CD4-positive, alpha-beta T cell treated with Interleukin-15 for 4 hours (primary cell): ENCODE measurements around the gene SCMH1.
"Not testable (repeated sequence)": the region's sequence is repeated elsewhere in the genome, so short reads cannot be mapped to it uniquely, and the experiment has no call there.

Experiments
- DNase-seq: peaks from one replicate; pipeline ENCODE4 v3.0.0-alpha.2; 2020; ENCODE audit warnings: low spot score

Gene SCMH1

DNA sequence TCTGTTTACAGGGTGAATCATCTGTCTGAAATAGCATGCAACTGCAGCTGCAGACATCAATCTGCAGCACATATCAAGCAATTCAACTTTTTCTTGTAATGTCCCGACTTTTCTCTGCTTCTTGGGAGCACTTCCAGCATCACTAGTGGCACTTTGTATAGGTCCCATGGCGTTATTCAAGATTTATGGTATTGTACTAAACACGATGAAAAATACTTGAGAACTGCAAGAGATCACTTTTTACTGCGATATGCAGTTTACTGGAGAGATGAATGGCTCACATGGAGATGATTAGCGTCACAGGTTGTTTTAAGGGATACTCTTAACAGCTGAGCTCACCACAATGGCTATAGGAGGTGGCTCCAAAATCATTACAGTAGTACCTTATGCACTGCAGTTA, 7.2 kb upstream of the SCMH1 start:
- no peak for DNase-seq

DNA sequence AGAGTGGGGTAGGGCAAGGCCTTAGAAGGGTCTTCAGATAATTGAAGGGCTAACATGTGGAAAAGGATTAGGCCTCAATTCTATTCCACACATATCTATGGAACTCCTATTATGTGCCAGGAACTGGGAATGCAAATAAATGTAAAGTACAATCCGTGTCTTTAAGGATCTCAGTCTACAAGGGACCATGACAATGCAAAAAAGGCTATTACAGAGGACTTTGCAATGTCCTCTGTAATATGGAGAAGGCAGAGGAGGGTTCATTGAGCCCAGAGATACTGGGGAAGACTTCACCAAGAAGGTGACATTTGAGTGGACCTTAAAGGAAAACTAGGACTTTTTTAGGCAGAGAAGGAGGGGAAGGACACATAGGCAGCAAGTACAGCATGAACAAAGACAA, 4.5 kb upstream of the SCMH1 start:
- DNase-seq = no peak

DNA sequence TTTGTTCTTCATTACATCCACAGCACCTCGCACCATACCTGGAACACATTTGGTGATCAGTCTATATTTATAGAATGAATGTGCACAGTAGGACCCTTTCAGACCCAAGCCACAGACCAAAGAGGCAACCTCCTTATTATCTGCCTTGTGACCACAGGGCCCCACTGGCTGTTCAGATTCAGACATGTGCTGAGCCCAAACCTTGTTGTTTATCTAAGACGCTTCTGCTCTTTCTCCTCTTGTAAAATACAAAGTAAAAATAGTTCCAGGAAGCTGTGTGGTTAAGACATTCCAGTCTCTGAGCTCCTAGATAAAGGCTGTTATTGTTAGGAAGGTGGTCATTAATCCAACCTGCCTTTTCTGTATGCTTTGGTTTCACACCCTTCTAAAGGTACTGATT, 3.6 kb upstream of the SCMH1 start:
- no peak for DNase-seq

DNA sequence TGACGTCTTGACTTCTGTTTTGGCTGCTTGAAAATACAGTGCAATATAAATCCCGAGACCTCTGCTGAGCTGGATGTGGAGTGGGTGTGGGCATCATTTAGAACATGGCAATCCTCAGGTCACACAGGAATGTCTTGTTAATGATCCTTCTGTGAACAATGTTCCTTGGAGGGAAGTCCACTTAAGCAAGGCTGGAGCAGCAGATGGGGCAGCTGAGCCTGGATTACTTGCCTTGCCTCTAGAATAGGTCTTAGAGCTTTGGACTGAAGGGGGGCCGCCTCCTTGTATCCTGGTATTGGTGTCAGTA, 926 bp upstream of the SCMH1 start:
- no peak for DNase-seq

DNA sequence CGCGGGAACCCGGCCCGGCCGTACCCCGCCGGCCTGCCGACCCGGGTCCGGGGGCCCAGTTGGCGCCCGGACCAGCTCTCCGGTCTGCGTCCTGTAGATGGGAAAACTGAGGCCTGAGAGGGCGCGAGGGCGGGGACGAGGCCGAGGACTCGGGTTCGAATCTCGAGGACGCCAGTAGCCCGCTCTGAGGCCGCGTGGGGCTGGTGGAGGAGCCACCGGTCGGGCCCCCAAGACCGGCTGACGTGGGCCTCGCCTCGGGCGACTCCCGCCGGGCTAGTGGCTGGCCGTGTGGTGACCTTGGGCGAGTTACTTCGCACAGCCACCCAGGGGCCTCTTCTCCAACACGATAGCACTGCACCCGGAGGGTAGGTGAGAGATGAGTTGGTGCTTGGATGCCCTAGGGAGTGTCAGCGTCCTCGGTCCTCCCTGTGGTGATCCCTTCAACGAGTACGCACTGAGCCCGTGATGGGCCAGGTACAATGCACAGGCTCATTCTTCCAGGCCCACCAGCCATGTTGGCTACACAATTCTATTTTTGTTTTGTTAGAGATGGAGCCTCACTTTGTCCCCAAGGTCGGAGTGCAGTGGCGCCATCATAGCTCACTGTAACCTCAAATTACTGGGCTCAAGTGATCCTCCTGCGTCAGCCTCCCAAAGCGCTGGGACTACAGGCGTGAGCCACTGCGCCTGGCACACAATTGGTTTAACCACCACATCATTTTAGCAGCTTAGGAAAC, 404 bp upstream of the SCMH1 start:
- no peak for DNase-seq

DNA sequence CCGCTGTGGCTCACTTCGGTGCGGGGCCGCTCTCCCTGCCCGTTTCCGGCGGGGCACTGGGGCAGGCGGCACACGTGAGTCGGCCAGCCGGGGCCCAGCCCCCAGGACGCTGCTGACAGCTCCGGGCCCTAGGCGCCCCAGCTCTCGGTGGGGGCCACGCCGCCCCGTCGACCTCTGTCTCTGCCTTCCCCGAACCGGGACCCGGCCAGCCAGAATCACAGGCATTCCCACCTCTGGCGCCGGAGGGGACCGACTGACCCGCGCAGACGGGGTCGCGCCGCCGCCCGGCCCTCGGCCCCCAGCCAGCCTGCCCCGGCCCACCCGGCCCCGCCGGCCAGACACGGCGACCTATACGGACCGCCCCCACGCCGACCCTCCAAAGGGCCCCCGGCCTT, 755 bp downstream of the SCMH1 start:
- DNase-seq = peak; percentile 25

DNA sequence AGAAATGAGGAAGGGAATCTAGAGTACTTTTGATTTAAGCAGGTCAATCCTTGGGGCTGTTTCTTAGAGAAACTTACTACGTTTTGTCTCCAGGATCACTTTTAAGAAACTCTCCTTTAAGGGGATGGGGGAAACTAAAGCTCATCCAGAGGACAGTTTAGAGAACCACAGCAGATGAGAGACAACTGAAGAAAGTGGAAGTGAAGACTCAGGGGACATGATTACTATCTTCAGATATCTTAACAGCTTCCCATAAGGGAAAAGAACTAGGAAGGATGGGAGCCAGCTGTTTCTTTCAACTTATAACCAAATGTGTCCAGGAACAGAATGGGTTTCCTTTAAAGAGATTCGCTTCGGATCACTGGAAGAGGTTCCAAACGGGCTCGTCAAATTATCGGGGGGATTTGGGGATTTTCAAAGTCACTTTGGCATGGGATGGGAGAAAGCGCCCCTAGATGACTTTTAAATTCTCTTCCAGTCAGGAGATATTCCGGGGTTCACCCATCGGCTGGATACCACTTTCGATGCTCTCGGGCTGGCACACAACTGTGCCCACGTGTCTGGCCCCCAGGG, 1.2 kb downstream of the SCMH1 start:
- no peak for DNase-seq

DNA sequence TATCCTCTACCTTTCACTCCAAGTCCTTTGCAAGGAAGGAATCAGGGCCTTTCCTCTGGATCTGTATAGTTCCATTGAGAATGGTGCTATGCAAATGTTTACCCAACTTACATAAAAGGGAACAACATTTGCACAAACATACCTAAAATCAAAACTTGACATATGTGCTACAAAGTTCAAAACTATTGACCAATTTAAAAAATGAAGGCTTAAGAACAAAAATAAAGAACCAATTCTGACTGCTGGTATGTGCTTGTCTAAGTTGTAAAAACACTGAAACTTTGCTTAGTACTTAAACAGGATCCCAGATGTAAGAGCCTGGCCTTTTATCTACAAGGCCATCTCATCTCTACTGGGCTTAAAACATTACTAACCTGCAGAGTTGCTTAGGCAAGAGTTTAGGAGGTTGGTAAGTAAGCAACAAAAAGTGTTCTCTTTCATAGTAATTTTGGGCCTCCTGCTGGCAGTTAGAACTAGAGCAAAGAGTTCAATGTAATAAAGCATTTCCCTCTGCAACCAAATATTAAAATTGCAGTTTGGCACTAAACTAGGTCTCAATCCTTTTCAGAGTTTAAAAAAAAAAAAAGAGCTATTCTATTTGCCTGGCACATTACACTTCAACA, 2.0 kb downstream of the SCMH1 start:
- peak; percentile 29 for DNase-seq

DNA sequence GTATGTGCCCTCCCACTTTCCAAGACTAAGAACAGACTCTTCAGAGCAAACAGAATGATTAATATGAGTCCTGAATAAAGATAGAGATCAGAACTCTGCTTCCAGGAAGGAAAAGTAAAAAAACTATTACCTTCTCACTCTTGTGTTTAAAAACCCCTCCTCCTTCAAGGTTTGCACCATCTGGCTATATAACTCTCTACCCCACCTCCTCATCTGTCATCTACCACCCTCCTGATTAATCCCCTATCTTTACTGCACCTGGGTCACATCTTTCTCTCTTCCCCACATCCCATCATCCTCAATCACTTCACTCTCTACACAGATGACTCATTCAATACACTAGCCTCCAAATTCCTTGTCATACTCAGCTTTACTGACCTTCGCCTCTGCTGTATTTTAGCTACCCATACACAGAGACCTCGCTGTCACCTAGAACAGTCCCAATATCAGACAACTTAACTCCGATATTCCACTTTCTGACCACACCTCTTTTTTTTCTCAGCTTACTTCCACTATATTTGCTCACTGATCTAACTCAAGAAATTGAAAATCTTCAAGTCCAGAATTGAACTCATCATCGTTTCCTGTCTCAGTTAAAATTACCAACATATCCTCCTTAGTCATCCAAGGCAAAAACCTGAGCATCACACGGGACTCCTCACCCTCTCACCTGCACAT, 3.7 kb downstream of the SCMH1 start:
- DNase-seq = no peak

DNA sequence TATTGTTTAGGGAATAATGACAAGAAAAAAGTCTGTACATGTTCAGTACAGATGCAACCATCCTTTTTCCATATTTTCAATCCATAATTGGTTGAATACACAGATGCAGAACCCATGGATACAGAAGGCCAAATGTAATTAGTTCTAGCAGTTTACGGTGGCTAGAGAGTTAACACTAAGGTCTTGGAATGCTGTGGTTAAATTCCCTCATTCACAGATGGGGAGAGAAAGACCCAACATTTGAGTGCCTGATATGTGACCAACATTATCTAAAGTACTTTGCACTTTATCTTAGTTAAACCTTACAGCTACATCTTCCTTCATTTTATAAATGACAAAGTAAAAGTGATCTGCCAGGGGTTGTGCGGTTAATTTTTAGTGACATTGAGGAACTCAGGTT, 5.3 kb downstream of the SCMH1 start:
- DNase-seq = no peak

DNA sequence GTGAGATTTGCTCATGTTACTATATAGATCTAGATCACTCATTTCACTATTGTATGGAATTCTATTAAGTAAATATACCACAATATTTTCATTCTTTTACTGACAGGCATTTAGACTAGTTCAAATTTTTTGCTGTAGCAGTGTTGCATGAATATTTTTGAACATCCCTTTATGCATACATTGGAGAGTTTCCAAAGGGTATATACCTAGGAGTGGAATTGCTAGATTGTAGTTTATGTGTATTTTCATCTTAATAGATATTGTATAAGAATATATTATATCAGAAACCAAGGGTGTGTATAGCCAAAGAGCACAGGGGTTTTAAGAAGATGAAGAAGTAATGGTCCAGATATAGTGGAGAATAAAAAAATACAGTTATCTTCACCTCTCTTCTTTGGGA, 6.2 kb downstream of the SCMH1 start:
- DNase-seq = no peak

DNA sequence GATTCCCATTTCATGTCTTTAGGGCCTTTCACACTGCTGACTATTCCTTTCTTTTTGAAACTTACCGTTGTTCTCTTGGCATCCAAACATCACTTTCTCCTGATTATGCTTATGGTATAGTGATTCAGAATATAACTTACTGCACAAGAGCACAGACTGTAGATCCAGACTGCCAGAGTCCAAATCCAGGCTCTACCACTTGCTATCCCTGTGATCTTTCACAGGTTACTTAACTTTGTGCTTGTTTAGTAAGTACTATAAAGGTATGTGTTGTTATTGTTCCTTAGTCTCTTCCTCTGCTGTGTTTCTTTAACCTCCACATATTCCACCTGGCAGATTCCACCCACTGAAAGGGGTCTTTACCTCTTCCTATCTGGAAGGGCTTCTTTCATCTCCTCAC, 8.4 kb downstream of the SCMH1 start:
- no peak for DNase-seq

DNA sequence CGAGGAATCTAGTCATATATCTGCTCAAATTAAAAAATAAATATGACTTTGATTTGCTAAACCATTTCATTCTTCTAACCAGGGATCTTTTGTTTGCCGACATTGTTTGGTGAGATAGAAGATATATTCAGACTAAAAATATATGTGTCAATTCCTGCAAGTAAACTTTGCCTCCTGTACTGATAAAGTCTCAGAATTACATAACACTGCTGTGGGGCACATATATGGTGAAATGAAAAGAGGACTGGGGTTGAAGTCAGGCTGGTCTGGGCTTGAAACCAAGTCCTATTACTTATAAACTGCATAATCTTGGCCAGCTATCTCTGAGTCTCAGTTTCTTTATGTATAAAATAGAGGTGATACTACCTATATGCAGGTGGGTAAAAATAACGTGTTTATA, 9.8 kb downstream of the SCMH1 start:
- no peak for DNase-seq

DNA sequence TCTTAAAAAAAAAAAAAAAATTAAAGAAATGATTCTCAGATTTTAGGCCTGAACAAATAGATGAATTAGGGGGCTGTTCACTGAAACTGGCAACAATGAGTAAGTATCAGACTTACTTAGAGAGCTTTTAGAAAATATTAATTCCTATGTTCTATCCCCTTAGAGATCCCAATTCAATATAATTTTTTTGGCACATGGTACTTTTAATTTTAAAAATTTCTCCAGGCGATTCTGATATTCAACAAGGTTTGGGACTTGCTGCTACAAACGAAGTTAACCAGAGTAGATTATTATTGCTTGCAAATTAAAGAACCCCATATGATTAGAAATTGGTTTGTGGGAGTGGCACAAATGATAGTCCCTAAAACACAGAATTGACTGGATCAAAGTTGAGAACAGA, 11.4 kb downstream of the SCMH1 start:
- no peak for DNase-seq

DNA sequence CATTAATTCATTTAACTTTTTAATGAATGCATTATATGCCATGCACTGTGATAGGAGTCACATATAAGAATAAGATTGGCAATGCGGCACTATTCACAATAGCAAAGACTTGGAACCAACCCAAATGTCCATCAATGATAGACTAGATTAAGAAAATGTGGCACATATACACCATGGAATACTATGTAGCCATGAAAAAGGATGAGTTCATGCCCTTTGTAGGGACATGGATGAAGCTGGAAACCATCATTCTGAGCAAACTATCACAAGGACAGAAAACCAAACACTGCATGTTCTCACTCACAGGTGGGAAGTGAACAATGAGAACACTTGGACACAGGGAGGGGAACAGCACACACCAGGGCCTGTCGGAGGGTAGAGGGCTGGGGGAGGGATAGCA, 12.9 kb downstream of the SCMH1 start:
- not testable (repeated sequence) for DNase-seq

DNA sequence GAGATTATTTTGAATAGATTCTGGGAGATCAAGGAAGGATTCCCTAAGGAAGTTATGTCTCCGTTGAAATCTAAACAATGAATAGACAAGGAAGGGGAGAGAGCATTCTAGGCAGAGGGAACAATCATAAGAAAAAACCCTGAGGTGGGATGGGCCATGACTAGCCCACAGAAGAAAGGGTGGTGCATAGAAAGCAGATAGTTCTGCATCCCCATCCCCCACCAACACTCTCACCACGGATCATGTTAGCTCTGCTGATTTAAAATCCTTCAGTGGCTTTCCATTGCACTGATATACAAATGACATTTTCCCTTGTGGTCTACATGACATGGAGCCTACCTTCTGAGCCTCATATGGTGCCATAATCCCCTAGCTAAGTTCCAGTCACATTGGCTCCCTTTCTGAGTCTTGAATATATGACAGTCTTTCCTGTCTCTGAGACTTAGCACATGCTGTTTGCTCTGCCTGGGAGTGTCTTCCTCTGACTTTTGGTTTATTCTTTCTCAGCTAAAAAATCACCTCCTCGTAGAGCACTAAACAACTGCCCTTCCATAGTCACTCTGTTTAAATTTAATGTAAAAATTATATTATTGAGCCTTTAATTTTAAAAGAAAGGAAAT, 15.2 kb downstream of the SCMH1 start:
- no peak for DNase-seq

DNA sequence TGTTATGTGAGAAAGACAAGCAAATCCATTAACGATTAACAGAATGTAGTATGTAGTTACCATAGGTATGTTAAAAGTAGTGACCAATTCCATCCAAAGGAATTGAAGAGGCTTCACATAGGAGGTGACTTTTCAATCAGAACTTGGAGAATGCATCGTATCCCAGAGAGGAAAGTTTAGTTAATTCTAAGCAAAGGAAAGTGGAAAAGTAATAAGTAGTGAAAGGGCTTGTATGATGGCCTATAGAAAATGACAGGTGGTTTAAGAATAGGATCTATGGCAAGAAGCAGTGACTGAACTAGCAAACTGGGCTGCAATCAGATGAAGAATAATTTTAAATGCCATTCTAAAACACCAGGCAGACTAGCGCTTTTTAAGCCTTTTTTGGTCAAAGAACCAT, 16.6 kb downstream of the SCMH1 start:
- DNase-seq = no peak

DNA sequence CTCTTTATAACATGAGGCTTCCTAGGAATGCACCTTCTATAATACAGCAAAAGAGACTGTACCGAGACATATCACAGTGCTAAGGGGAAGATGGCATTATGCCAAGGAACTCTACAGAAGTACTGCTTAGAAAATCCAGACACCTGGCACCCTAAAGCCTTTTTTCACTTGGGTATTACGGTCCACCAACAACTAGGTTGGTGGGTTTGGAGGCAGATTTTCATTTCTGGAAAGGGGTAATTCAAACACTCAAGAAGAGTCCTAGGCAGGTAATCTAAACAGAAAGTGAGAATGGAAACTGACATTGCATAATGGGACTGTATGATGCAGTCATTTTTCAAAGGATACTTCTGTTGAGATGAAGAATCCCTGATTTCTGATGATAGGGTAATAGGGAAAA, 19.6 kb downstream of the SCMH1 start:
- DNase-seq = no peak

DNA sequence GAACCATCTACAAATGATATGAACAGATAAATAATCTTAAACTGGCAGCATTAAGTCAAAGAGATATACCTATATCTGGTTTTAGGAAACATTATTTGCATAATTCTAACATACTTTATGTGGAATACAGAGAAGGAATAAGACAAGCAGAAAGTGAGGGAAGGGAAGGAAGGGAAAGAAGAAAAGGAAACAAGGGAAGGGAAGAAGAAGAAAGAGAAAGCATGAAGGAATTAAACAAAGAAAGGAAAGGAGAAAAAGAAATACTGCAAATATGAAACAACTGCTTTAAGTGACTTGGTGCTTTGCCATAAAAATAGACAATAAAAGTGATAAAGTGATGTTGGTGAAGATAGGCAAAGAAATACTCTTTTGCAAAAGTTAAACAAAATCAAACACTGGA, 20.1 kb downstream of the SCMH1 start:
- DNase-seq = no peak

DNA sequence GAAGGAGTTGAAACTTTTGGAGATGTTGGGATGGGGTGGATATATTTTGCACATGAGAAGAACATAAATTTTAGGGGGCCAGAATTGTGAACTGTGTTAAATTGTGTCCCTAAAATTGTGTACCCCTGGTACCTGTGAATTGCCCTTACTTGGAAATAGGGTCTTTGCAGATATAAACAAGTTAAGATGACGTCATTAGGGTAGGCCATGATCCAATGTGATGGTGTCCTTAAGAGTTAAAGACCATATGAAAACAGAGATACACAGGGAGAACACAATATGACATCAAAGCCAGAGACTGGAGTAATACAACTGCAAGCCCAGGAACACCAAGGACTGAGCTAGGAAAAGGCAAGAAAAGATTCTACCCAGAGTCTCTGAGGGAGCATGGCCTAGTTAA, 24.0 kb downstream of the SCMH1 start:
- no peak for DNase-seq

DNA sequence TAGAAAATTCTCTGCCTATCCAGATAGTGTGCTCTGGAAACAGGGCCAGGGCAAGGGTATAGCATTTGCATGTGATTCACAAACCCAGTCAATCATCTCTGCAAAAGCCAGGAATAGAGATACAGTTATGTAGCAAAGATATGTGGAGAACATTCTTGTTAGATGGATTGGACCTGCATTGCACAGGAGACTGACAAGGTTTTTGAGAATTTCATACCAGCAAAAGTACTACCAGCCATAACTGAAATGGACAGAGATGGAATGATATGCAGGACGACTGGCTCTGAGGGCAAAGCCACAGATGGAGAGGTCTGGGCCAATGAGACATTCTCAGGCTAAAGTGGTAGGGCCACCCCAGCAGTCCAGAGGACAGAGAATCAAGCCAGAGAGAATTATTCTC, 24.7 kb downstream of the SCMH1 start:
- DNase-seq = no peak

DNA sequence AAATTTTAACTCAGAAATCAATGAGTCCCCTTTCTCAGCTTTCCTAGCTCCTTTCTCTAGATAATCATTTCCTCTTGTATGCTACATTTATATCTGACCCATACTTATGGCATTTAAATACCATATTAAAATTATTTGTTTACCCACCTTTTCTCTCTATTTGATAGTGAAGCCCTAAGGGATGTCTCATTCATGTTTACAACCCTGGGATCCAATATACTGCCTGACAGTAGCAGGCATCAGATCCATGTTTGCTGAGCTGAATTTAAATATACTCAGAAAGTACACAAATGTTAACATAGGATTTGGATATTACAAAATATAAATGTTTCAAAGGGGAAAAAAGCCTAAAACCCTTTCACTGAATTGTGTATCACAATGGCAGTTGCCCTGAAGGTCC, 26.5 kb downstream of the SCMH1 start:
- no peak for DNase-seq

DNA sequence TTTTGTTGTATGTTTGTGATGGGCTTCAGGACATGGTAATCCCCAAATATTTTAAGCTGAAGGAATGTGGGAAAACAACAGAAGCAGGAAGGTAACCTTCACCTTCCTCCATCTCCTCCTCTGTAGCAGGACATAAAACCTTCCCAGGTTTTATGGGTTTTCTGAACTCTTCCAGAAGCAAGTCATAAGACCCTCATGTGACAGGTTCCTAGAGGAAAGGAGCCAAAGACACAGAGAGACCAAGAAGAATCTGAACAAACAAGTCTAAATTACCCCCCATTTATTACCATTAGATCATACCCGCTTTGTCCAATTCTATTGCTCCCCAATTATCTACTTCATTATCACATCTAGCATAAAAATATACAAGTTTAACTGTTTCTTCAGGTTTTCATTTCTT, 28.8 kb downstream of the SCMH1 start:
- no peak for DNase-seq
